NCI-H1417 treated with DMSO at 0.1 percent for 48 hours (cell line): ENCODE data around the gene ACOT11.

Source experiments
- DNase-seq: peaks from one replicate; lab custom pipeline; 2025; lab: John Stamatoyannopoulos, UW

Gene ACOT11

GRCh38 chr1:54564312-54565112 is 16.5 kb downstream of the ACOT11 start:
- peak; percentile 41 for DNase-seq

- no peak for DNase-seq
Observed at GRCh38 chr1:54565113-54565501, 17.1 kb downstream of the ACOT11 start.

- no peak for DNase-seq
Observed at GRCh38 chr1:54566438-54567141, 18.6 kb downstream of the ACOT11 start.

- DNase-seq, result no peak
Observed at GRCh38 chr1:54567961-54568360, 19.9 kb downstream of the ACOT11 start.

- no peak for DNase-seq
Observed at GRCh38 chr1:54569339-54569738, 21.3 kb downstream of the ACOT11 start.

GRCh38 chr1:54570161-54570560 is 22.1 kb downstream of the ACOT11 start:
- no peak for DNase-seq

- no peak for DNase-seq
Observed at GRCh38 chr1:54571326-54571725, 23.3 kb downstream of the ACOT11 start.

GRCh38 chr1:54571803-54572541 is 23.9 kb downstream of the ACOT11 start:
- no peak for DNase-seq

- no peak for DNase-seq
Observed at GRCh38 chr1:54572542-54572850, 24.5 kb downstream of the ACOT11 start.

GRCh38 chr1:54574158-54574778 is 26.2 kb downstream of the ACOT11 start:
- DNase-seq, result no peak

GRCh38 chr1:54575161-54575560 is 27.1 kb downstream of the ACOT11 start:
- DNase-seq, result no peak

GRCh38 chr1:54575605-54576290 is 27.7 kb downstream of the ACOT11 start:
- no peak for DNase-seq

- no peak for DNase-seq
Observed at GRCh38 chr1:54577612-54578011, 29.6 kb downstream of the ACOT11 start.

- no peak for DNase-seq
Observed at GRCh38 chr1:54579337-54579781, 31.3 kb downstream of the ACOT11 start.

GRCh38 chr1:54580856-54581550 is 33.0 kb downstream of the ACOT11 start:
- no peak for DNase-seq

GRCh38 chr1:54581621-54582035 is 33.6 kb downstream of the ACOT11 start:
- no peak for DNase-seq

GRCh38 chr1:54582566-54583306 is 34.7 kb downstream of the ACOT11 start:
- peak; percentile 47 for DNase-seq

GRCh38 chr1:54583307-54583686 is 35.3 kb downstream of the ACOT11 start:
- no peak for DNase-seq

GRCh38 chr1:54583871-54584270 is 35.8 kb downstream of the ACOT11 start:
- DNase-seq, result no peak

- DNase-seq, result no peak
Observed at GRCh38 chr1:54584575-54584974, 36.5 kb downstream of the ACOT11 start.
